ENCODE data around the gene SMARCAL1.
A peak's percentile ranks its signal among the peaks of the same experiment; 100 is the strongest.

SMARCAL1 gene

GRCh38 chr2:216474925-216475670 lies 62.8 kb downstream of the SMARCAL1 start:
- DNase-seq (ENCODE audit: low read depth in 2 of 3, low spot score in 1 of 3) = peak in 1 of 3 donors; percentile 16

GRCh38 chr2:216475767-216476166 lies 63.5 kb downstream of the SMARCAL1 start:
- no peak for DNase-seq (ENCODE audit: low read depth in 2 of 3, low spot score in 1 of 3)

- no peak for DNase-seq (ENCODE audit: low read depth in 2 of 3, low spot score in 1 of 3)
Measured at GRCh38 chr2:216477283-216478035, 65.2 kb downstream of the SMARCAL1 start.

GRCh38 chr2:216478151-216478550 lies 65.9 kb downstream of the SMARCAL1 start:
- DNase-seq (ENCODE audit: low read depth in 2 of 3, low spot score in 1 of 3) = no peak

- DNase-seq (ENCODE audit: low read depth in 2 of 3, low spot score in 1 of 3) = no peak
Measured at GRCh38 chr2:216478791-216479190, 66.5 kb downstream of the SMARCAL1 start.

- no peak for DNase-seq (ENCODE audit: low read depth in 2 of 3, low spot score in 1 of 3)
Measured at GRCh38 chr2:216480221-216480620, 67.9 kb downstream of the SMARCAL1 start.

- DNase-seq (ENCODE audit: low read depth in 2 of 3, low spot score in 1 of 3) = no peak
Measured at GRCh38 chr2:216482640-216483039, 70.4 kb downstream of the SMARCAL1 start.

- no peak for DNase-seq (ENCODE audit: low read depth in 2 of 3, low spot score in 1 of 3)
Measured at GRCh38 chr2:216485237-216485636, 73.0 kb downstream of the SMARCAL1 start.

- no peak for DNase-seq (ENCODE audit: low read depth in 2 of 3, low spot score in 1 of 3)
Measured at GRCh38 chr2:216485745-216486144, 73.5 kb downstream of the SMARCAL1 start.

GRCh38 chr2:216486271-216486670 lies 74.0 kb downstream of the SMARCAL1 start:
- no peak for DNase-seq (ENCODE audit: low read depth in 2 of 3, low spot score in 1 of 3)

- no peak for DNase-seq (ENCODE audit: low read depth in 2 of 3, low spot score in 1 of 3)
Measured at GRCh38 chr2:216486708-216487107, 74.4 kb downstream of the SMARCAL1 start.

GRCh38 chr2:216490061-216490460 lies 77.8 kb downstream of the SMARCAL1 start:
- DNase-seq (ENCODE audit: low read depth in 2 of 3, low spot score in 1 of 3) = no peak

- DNase-seq (ENCODE audit: low read depth in 2 of 3, low spot score in 1 of 3) = no peak
Measured at GRCh38 chr2:216491793-216492596, 79.7 kb downstream of the SMARCAL1 start.

GRCh38 chr2:216492597-216493333 lies 80.5 kb downstream of the SMARCAL1 start:
- DNase-seq (ENCODE audit: low read depth in 2 of 3, low spot score in 1 of 3) = no peak

- no peak for DNase-seq (ENCODE audit: low read depth in 2 of 3, low spot score in 1 of 3)
Measured at GRCh38 chr2:216493334-216493685, 81.0 kb downstream of the SMARCAL1 start.

GRCh38 chr2:216495656-216496055 lies 83.4 kb downstream of the SMARCAL1 start:
- DNase-seq (ENCODE audit: low read depth in 2 of 3, low spot score in 1 of 3) = no peak

- no peak for DNase-seq (ENCODE audit: low read depth in 2 of 3, low spot score in 1 of 3)
Measured at GRCh38 chr2:216497382-216498069, 85.2 kb downstream of the SMARCAL1 start.

- DNase-seq (ENCODE audit: low read depth in 2 of 3, low spot score in 1 of 3) = no peak
Measured at GRCh38 chr2:216498070-216498378, 85.7 kb downstream of the SMARCAL1 start.

GRCh38 chr2:216498379-216499352 lies 86.4 kb downstream of the SMARCAL1 start, which contains the start of gene RPL37A:
TSS of gene RPL37A (plus strand) at chr2:216498844. CDS start at chr2:216498875, 31 bp downstream.
- peak; percentile 84 to 89 (median 88) for DNase-seq (ENCODE audit: low read depth in 2 of 3, low spot score in 1 of 3)
